ENCODE measurements around the gene RNF207.
"Not testable (repeated sequence)": the region's sequence is repeated elsewhere in the genome, so short reads cannot be mapped to it uniquely, and the experiment has no call there.

The RNF207 gene

GRCh38 chr1:6197746-6198427 lies 8.0 kb upstream of the RNF207 start:
- in situ Hi-C loops (cut with MboI; ENCODE audit: low pct_unique_long_range_greater_than_20kb, low sequenced_read_pairs) = no loop called here
- no peak for DNase-seq

GRCh38 chr1:6198646-6199297 lies 7.1 kb upstream of the RNF207 start:
- in situ Hi-C loops (cut with MboI; ENCODE audit: low pct_unique_long_range_greater_than_20kb, low sequenced_read_pairs) = no loop called here
- peak; percentile 26 for DNase-seq

DNA sequence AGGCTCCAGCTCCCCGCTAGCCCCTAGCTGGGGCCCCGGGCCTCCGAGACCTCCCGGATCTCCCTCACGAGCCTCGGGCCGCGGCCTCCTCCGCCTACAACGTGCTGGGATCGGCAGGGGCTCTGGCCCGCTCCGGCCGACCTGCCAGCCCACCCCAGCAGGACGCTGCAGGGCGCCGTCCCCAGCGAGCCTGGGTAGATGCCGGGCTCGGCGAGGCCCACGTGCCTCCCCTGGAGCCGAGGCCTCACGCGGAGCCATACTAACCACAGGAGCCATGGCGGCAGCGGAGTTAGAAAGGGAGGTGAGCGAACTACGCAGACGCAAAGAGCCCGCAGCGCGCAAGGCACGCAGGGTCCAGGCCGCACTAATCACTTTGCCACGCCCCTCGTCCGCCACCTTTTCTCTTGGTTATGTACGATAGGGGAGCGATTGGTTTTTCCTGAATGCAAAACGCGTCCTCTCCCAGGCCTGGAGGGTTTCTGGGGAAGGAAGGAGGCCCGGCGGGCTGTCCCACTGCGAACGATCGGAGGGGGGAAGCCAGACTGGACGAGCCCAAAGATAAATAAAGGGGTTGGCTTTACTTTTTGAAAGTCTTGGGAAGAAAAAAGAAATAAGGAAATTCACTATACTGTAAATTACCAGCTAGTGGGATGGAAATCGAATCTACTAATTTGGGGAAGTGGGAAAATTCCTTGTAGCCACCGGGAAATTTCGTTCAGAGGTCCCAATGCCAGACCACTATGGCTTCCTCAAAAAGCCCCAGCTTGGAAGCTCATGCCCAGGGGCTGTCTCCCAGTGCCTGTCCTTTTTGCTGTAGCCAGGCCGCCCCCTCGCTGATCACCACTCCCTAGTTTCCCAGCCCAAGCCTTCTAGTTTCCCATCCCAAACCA lies 6.4 kb upstream of the RNF207 start, which contains the start of gene RPL22:
Gene RPL22 (minus strand): TSS at position 298 of the 890 bp plus-strand sequence. CDS start 22 bp downstream, at position 276.
- in situ Hi-C loops (cut with MboI; ENCODE audit: low pct_unique_long_range_greater_than_20kb, low sequenced_read_pairs) = no loop called here
- peak; percentile 99 for DNase-seq

GRCh38 chr1:6200188-6200809 lies 5.6 kb upstream of the RNF207 start:
- in situ Hi-C loops (cut with MboI; ENCODE audit: low pct_unique_long_range_greater_than_20kb, low sequenced_read_pairs) = no loop called here
- no peak for DNase-seq

DNA sequence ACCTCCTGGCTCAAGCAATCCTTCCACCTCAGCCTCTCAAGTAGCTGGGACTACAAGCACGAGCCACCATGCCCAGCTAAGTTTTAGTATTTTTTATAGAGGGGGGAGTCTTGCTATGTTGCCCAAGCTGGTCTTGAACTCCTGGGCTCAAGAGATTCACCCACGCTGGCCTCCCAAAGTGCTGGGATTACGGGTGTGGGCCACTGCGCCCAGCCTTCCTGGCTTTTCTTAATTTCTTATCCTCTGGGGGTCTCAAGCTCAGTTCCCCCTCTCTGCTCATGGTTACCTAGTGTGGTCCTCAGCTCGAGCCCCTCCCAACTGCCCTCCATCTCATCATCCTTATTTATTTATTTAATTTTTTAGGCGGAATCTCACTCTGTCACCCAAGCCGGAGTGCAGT lies 3.7 kb upstream of the RNF207 start:
- in situ Hi-C loops (cut with MboI; ENCODE audit: low pct_unique_long_range_greater_than_20kb, low sequenced_read_pairs) = no loop called here
- no peak for DNase-seq

- in situ Hi-C loops (cut with MboI; ENCODE audit: low pct_unique_long_range_greater_than_20kb, low sequenced_read_pairs) = no loop called here
Measured at GRCh38 chr1:6206520-6206855, 569 bp downstream of the RNF207 start.

DNA sequence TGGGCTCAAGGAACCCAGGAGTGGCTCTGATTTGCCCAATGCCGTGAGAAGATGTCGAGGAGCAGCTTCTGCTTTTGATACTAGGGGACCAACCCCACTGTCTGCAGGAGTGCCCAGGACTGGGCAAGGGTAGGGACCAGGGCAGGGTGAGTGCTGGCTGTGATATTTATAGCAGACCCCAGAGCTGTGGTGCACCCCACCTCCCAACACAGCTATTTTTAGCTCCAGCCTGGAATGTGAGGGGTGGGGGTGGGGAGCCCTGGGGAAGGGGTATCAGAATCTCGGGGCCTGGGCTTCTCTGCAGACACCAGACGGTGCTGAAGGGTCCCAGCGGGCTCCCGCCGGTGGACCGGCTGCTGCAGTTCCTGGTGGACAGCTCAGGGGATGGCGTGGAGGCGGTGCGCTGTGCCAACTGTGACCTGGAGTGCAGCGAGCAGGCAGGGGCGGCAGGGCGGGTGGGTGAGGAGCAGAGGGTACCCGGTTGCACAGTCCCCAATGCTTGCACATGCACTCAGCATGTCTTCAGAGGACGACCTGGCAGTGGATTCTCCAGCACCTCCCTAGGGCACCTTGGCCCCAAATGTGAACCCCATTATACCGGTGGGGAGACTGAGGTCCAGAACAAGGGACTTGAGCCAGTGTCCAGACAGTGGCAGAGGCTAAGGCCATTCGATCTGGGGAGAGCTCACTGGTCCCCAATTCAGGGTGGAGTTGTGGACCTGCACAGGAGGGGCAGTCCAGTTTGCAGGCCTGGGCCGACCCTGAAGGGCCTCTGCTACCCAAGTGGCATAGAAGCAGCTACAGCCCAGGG lies 1.4 kb downstream of the RNF207 start:
- DNase-seq = no peak
- in situ Hi-C loops (cut with MboI; ENCODE audit: low pct_unique_long_range_greater_than_20kb, low sequenced_read_pairs) = no loop called here

More at GRCh38 chr1:6206520-6206855, 569 bp downstream of the RNF207 start:
- no peak for DNase-seq

DNA sequence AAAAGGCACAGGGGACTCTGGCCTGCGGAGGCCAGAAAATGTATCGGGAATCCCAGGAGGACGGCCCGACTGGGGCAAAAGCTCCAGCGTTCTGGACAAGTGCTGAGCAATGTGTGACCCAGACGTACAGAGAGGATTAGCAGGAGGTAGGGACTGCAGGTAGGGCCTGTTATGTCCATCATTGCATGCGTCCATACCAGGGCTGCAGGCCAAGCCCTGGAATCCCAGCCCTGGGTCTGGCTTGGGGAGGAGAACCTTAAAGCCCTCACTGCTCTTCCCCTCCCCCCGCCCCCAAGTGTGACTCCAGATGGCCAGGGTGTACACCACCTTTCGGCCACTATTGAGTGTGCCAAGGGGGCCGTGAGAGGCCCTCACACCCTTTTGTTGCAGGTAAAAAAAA lies 2.0 kb downstream of the RNF207 start:
- DNase-seq = no peak

DNA sequence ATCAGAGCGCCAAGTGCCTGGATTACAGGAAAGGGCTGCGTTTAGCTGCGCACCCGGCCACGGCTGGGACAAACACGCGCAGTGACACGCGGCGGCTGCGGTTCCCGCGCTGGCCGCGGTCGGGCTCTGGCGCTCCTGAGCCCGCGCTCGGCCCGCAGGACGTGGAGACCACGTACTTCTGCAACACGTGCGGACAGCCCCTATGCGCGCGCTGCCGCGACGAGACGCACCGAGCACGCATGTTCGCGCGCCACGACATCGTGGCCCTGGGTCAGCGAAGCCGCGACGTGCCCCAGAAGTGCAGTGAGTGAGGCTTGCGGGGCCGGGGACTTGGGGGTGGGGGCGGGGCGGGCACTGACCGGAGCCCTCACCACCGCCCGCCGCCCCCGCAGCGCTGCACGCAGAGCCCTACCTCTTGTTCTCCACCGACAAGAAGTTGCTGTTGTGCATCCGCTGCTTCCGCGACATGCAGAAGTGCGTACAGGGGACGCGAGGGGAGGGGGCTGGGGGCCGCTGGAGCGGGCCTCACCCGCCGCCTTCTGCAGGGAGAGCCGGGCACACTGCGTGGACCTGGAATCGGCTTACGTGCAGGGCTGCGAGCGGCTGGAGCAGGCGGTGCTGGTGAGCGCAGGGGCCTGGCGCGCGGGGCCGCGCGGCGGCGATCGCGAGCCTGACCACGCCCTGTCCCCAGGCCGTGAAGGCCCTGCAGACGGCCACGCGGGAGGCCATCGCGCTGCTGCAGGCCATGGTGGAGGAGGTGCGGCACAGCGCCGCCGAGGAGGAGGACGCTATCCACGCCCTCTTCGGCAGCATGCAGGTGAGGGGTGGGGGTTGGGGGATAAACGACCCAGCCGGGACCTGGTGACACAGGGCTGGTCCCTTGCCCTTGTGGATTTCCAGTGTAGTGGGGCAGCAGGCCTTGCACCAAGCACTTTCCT lies 3.1 kb downstream of the RNF207 start:
- peak; percentile 76 for DNase-seq
- in situ Hi-C loops (cut with MboI; ENCODE audit: low pct_unique_long_range_greater_than_20kb, low sequenced_read_pairs) = no loop called here

More for the DNA sequence above, 2.0 kb downstream of the RNF207 start:
- in situ Hi-C loops (cut with MboI; ENCODE audit: low pct_unique_long_range_greater_than_20kb, low sequenced_read_pairs) = no loop called here

GRCh38 chr1:6209661-6210580 lies 4.0 kb downstream of the RNF207 start:
- in situ Hi-C loops (cut with MboI; ENCODE audit: low pct_unique_long_range_greater_than_20kb, low sequenced_read_pairs) = no loop called here
- peak; percentile 70 for DNase-seq

DNA sequence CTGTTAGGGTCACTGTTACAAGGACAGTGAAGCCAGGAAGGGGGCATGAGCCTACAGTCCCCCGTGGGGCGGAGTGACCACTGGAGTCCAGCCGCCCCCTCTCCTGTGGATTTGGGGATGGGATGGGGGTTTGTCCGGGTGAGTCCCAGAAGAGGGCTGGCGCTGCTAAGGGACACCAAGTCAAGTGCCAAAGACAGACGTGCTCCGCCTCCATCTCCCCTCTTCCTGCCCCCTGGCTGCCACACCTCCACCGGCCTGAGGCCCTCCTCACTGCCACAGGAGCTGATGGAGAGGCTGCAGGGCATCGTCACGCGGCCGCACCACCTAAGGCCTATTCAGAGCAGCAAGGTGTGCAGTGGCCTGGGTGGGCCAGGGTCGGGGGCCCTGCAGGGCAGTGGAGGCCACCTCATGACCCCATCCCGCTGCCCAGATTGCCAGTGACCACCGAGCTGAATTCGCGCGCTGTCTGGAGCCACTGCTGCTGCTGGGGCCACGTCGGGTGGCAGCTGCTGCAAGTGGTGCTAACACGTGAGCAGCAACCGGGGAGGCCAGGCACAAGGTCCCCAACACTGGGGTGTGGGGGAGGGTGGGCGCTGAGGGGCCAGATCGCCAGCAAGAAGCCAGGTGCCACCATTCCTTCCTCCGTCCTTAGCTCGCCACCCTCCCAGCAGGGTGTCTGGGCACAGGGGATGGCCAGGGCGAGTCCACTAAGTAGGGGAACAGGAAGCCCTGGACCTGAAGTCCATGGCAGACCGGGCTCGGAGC lies 4.9 kb downstream of the RNF207 start:
- in situ Hi-C loops (cut with MboI; ENCODE audit: low pct_unique_long_range_greater_than_20kb, low sequenced_read_pairs) = no loop called here
- DNase-seq = no peak

DNA sequence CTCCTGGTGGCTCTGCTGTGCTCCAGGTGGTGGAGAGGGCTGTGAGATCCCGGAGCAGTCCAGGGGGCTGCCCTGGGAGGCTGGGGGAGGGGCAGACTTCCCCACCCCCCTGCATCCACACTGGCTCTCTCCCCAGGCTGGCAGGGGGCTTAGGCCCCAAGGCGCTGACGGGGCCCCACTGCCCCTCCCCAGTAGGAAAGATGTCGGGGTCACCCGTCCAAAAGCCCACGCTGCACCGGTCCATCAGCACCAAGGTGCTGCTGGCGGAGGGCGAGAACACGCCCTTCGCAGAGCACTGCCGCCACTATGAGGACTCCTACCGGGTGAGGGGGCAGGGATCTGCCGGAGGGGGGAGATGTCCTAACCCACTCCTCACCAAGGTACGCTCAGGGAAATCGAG lies 5.8 kb downstream of the RNF207 start:
- DNase-seq = no peak
- in situ Hi-C loops (cut with MboI; ENCODE audit: low pct_unique_long_range_greater_than_20kb, low sequenced_read_pairs) = no loop called here

DNA sequence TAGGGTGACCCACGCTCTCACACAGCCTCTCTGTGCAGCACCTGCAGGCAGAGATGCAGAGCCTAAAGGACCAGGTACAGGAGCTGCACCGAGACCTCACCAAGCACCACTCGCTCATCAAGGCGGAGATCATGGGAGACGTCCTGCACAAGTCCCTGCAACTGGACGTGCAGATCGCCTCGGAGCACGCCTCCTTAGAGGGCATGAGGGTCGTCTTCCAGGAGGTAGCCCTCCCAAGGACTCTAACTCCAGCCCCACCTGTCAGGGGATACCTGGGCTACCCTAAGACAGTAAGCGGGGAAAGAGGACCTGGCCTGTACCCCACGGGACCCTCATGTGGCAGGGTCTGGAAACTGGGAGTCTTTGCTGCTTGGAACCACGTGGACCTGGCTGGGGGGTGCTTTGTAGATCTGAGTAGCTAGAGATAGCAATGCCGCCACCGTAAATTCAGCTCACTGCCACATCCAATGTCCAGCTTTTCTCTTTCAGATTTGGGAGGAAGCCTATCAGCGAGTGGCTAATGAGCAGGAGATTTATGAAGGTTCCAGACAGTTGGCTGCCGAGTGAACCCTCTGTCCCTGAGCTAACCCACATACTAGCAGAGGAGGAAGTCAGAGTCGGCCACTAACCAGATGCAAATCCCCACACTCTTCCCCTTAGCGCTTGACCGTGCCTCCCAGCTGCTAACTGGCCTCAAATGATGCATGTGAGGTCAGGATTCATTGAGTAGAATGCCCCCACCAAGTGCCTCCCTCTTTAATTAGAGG lies 6.5 kb downstream of the RNF207 start:
- in situ Hi-C loops (cut with MboI; ENCODE audit: low pct_unique_long_range_greater_than_20kb, low sequenced_read_pairs) = no loop called here

DNA sequence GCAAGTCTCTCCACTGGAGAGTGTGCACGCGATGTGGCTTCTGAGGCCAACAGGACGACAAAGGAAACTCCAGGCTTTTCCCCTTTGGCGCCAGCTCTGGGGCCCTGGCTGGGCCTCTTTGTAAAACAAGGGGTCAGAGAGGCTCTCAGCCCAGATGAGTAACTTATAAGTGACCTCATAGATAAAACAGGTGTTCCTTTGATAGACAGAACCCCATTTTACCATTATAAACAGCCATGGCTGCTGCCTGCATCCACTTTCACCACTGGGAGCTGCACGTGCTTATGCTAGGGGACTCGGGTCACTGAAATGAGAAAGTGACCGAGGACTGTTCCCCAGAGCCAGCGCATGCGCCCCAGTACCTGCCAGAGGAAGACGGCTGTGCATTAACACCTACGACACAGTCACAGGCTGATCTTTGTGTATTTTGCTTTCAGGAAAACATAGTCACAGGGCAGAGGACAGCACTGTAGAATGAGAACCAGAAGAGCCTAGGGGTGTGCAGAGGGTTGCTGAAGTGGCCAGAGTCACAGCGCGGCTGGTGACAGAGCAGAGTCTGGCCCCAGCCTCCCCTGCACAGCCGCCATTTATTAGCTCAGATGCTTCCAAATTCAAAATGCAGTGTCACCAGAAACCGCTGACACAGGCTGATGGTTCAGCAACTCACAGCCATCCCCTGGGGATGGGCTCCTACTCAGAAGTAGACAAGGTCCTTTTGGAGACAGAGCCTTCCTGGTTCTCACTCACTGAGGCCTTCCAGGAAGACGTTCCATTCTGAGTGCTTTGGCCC lies 12.7 kb downstream of the RNF207 start:
- in situ Hi-C loops (cut with MboI; ENCODE audit: low pct_unique_long_range_greater_than_20kb, low sequenced_read_pairs) = no loop called here
- DNase-seq = no peak

More for the DNA sequence above, 6.5 kb downstream of the RNF207 start:
- DNase-seq = peak; percentile 21

DNA sequence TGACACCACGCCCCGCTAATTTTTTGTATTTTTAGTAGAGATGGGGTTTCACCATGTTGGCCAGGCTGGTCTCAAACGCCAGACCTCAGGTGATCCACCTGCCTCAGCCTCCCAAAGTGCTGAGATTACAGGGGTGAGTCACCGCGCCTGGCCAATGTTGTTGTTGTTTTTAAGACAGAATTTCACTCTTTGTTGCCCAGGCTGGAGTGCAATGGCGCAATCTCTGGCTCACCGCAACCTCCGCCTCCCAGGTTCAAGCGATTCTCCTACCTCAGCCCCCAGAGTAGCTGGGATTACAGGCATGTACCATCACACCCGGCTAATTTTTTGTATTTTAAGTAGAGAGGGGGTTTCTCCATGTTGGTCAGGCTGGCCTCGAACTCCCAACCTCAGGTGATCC lies 13.7 kb downstream of the RNF207 start:
- DNase-seq; in situ Hi-C loops (cut with MboI; ENCODE audit: low pct_unique_long_range_greater_than_20kb, low sequenced_read_pairs): not testable (repeated sequence)
